ENCODE results near the gene BIK.
"Not testable (repeated sequence)": the region's sequence is repeated elsewhere in the genome, so short reads cannot be mapped to it uniquely, and the experiment has no call there.

The BIK gene

DNA sequence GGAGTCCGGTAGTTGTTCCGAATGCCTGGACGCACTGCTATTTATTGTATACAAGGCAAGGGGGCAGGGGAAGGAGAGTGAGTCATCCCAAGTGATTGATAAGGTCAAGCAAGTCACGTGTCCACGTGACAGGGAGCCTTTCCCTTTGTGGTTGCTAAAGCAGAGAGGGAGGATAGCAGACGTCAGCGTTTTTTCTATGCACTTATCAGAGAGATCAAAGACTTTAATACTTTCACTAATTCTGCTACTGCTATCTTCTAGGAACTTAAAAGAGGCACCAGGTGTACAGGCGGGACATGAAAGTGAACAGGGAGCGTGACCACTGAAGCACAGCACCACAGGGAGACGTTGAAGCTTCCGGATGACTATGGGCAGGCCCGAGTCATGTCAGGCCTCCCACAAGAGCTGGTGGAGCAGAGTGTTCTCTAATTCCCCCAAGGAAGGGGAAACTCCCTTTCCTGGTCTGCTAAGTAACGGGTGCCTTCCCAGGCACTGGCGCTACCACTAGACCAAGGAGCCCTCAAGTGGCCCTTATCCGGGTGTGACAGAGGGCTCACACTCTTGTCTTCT, 6.4 kb upstream of the BIK start:
- DNase-seq, result not testable (repeated sequence)

DNA sequence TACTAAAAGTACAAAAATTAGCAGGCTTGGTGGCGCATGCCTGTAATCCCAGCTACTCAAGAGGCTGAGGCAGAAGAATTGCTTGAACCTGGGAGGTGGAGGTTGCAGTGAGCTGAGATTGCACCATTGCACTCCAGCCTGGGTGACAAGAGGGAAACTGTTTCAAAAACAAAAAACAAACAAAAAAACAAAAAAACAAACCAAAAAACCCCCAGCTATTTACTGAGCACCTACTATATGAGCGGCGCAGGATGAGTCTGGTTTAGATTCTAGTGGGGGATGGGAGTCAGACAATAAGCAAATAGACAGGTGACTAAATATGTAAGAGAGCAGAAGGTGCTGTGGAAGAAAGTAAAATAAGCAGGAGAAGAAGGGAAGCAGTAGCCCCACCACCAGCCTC, 5.6 kb upstream of the BIK start:
- not testable (repeated sequence) for DNase-seq

DNA sequence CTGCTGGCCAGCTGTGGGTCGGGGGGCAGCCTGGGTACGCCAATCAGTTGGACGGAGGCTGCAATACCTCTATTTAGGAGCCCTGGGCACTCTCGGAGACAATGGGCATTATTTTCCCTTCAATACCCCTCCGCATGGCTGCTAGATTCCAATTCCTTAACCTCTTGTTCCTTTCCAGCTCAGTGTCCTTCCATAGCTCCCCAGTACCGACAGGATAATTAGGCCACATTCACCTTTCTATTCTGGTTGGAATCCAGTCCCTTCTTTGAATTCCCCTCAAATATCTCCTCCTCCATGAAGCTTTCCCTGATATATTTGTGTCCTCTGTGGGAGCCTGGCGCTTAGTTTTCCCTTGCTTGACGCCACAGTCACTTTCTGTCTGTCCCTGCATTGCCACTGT, 4.2 kb upstream of the BIK start:
- no peak for DNase-seq

DNA sequence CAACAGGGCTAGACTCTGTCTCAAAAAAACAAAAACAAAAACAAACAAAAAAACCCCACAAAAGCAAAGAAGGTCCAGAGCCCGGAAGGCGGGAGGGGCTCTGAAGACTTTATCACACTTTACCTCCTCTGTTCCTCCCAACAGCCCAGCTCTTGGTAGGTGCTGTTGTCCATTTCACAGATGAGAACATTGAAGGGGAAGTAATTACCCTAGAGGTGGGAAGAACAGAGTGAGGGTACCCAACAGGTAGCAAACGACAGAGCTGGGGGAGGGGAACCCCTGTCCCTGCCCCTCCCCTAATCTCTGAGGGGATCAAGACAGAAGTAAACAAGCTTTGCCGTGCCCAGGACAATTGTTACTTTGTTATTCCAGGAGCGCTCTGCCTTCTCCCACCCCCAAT, 1.0 kb upstream of the BIK start:
- DNase-seq, result no peak

DNA sequence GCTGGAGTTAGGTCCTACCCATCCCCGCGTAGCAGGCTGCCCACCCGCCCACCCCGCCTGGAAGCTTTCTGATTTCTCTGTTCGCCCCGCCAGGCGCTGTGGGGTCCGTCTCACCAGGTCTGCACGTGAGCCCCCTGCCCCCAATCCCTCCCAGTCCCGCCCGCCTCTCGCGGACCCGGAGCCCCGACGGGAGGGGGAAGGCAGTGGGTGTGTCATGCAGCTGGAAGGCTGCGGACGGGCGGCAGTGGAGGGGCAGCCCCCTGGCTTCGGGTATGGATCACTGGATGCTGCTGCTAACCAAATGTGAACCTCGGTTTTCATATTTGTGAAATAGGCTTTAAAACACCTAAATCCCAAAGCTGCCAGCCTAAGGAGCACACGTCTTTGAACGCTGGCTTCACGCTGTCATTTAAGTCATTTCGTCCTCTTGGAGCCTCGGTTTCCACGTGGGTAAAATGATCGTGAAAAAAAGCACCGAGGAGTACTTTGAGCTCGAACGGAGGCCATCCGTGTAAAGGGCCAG, 568 bp upstream of the BIK start:
- no peak for DNase-seq

DNA sequence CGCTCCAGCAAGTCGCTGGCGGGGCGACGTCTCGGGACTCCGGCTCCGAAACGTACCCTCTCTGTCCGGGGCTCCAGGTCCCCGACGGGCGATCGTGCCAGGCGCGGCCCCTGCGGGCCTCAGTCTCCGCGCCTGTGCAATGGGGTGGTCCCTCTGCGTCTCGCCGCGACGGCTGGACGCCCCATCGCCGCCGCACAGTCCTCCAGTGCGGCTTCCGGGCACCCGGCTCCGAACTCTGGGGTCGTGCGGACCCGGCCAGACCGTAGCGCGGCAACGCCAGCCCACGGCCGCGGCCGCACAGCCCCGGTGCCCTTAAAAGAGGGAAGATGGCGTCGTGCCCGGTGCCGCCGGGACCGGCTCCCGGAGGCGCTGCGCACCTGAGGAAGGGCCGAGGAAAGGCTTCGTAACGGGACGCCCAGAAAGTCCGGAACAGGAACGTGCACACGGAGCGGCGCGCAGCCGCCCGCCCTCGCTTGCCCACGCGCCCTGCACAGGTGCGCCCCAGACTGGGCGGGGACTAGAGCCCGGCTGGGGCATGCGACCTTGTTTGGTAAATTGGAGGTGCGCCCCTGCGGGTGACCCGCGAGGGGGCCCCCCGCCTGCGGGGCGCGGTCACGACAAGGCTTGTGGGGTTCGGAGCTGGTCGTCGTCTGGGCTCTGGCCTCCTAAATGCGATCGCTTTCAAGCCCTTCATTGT, 525 bp downstream of the BIK start:
- no peak for DNase-seq

DNA sequence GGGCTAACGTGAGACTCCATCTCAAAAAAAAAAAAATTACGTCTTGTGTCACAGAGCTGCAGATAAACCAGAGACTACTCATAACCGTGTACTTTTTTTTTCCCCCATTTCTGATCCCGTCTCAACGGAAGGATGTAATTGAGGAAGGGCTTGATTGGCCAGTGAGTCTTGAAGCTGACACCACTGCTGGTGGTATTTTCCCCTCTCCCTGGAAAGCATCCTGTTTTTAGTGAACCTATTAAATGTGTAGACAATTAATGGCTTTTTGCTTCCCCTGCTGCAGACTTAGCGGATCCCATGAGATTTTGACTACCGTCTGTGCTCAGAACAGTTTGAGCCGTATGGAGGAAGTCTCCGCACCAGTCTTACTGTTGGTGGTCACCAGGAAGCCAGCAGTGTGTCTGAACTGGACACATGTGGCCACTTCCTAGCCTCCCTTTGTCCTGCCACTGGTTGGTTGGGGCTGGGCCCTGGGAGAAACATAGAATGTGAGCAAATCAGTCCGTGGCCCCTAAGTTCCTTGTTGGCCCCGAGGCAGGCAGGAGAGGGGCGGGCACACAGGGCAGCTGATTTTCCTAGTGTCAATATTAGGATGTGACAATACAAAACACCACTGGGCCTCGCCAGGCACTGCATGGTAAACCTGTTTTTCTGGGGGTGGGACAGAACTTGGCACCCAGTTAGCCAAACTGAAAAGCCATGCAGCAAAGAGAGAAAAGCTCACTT, 3.1 kb downstream of the BIK start:
- DNase-seq, result no peak

DNA sequence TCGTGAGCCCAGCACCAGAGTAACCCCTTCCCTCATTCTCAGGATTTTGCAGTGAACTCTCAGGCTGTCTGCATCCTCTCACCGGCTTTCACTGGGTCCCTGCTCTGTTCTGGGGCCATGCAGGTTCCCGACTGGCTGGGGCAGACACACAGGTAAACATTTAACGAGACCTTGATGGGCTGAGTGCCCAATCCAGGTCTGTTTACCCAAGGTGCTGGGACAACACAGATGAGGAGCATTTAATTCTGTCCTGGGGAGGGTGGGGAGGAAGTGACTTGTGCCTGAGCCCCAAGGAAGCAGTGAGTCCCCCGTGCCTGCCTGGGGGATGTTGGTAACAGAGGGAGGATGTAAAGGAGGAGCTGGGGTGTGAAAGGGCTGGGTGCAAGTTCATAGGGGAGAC, 4.4 kb downstream of the BIK start:
- no peak for DNase-seq

DNA sequence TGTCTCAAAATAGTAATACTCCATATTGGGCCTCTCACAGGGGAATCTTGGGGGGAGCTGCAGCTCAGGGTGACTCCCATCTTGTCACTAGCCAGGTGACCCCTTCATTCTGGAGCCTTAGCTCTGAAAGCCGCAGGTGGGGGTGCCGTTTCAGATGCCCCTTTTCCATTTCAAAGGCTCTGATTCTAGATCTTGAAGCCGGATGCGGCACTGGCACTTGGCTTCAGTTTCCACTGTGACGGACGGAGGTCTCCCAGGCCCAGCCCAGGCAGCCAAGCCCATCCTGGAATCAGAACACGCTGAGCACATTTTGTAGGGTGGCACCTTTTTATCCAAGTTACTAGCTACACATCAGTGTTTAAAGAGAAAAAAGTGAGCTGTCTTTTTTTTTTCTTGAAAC, 6.4 kb downstream of the BIK start:
- no peak for DNase-seq

DNA sequence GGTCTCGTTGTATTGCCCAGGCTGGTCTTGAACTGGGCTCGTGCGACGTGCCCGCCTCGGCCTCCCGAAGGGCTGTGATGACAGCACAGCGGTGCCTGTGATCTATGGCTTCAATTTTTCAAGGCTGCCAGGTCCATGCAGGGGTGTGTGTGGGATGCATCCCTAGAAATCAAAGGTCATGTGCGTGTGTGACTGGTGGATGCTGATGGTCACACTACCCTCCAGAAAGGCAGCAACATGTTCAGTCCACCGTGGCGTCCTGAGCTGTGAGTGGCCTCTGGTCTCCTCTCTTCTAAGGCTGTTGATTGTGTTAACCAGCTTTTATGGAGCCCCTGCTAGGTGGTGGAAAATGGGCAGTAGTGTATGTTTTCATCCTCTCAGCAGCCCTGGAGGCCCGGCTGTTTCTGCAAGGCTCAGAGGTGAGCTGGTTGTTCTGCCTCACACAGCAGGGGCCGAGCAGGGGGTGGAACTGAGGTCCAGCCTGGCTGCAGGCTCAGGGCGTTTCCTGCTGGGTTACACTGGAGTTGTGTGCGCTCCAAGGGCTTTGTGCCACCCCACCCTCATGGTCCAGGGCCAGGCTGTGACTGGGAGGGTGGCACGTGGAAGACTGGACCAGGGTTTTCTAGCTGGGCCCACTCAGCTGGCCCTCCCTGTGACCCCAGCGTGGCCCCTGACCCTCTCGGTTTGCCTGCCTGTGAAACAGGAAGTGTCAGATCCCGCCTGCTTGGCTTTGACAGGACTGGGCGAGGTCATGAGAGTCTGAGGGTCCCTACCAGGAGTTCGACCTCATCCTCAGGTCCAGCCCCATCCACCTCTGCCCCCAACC, 7.7 kb downstream of the BIK start:
- DNase-seq, result no peak

DNA sequence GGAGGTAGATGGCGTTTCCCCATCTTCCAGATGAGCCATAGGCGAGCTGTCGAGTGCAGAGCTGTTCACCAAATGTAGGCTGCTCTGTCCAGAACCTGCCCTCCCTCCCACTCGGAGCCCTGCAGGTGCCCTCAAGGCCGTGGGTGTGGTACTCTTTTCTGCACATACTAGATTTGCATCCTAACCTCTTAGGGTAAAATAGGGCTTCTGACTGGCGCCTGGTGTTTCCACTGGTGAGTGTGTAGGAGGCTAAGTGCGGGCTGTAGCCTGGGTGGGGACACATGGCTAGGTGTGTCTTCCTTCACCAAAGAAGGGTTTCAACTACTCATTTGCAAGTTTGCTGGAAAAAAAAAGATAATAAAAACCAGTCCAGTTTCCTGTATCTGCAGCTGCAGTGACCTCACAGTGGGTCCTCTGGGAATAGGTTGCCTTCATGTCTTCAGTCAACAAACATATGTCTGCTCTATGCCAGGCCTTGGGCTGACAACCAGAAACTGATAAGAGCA, 8.5 kb downstream of the BIK start:
- DNase-seq, result no peak

DNA sequence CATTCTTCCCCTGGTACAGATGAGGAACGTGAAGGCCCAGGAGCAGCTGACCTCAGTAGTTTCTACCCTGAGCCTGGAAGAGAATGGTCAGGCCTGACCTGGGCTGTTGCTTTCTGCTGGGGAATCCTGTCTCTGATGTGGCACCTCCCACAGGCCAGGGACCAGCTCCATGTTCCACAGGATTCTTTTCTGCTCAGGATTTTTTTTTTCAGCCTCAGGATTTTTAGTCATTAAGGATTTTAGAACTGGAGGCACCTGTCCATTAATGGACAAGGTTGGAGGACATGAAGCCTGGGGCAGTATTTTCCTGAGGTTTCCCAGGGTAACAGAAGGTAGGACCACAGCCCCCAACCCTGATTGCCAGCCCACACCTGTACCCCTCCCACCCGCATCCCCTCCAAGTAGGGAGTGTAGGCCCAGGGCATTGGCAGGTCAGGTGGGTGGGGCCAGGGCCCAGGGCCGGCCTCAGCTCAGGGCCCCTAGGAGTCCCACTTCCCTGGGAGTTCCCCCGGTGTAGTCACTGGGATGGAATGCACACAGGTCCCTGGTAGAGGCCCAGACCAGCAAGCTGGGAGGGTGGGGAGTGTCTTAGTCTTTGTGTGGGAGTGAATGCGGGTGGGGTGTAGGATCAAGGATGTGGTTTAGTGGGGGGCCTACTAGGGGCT, 16.1 kb downstream of the BIK start:
- no peak for DNase-seq

DNA sequence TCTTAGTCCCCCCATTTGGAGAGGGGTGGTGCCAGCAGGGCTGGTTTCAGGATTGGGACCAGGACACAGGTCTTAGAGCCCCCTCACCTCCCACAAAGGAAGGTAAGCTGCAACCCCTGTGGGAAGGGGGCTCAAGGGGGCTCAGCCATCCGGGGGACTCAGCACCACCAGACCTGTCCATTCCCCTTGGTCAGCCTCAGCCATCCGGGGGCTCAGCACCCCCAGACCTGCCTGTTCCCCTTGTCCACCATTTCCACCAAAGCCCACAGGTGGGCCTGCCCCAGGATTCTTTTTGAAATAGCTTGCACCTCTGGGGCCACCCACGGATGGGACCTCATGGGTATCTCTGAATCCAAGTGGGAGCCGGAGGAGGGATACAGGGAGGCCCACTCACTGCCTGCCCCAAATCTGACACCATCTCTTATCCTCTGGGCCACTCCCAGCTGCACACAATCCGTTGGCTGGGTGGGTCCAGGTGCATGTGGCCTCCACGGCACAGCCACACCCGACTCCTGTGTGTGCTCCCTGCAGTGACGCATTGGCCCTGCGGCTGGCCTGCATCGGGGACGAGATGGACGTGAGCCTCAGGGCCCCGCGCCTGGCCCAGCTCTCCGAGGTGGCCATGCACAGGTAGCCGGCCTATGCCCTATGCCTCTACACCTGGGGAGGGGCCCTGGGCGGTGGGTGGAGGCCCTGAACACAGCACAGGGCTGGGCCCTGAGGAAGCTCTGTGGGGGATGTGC, 16.8 kb downstream of the BIK start:
- DNase-seq, result no peak

DNA sequence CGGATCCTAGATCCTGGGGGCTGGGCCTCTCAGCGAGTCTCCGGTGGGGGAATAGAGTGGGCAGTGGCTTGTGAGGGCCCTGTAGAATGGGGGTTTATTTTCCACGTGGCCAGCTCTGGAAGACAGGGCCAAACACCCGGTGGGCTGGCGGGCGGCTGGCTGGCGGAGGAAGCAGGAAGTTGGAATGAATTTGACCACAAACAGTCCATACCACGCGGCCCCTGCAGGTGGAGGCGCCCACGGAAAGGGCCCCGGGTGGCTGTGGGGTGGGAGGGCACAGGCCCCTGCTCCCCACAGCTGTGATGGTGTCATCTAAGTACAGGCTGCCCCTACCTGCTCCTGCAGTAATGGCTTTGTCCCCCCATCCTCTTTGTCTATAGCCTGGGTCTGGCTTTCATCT, 17.6 kb downstream of the BIK start:
- DNase-seq, result no peak

DNA sequence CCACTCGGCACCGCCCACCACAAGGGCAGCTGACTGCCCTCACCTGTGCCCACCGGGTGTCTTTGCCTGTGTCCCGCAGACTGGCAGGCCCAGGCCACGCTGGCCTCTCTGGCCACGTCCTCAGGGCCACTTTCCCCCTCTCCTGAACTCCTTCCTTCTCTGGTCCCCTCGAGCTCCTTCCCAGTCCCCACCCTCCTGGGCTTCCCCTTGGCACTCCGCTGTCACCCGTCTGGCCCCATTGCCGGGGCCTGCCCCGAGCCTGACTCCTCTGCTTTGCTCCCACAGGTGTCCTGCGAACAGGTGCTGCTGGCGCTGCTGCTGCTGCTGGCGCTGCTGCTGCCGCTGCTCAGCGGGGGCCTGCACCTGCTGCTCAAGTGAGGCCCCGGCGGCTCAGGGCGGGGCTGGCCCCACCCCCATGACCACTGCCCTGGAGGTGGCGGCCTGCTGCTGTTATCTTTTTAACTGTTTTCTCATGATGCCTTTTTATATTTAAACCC, 18.4 kb downstream of the BIK start:
- no peak for DNase-seq

DNA sequence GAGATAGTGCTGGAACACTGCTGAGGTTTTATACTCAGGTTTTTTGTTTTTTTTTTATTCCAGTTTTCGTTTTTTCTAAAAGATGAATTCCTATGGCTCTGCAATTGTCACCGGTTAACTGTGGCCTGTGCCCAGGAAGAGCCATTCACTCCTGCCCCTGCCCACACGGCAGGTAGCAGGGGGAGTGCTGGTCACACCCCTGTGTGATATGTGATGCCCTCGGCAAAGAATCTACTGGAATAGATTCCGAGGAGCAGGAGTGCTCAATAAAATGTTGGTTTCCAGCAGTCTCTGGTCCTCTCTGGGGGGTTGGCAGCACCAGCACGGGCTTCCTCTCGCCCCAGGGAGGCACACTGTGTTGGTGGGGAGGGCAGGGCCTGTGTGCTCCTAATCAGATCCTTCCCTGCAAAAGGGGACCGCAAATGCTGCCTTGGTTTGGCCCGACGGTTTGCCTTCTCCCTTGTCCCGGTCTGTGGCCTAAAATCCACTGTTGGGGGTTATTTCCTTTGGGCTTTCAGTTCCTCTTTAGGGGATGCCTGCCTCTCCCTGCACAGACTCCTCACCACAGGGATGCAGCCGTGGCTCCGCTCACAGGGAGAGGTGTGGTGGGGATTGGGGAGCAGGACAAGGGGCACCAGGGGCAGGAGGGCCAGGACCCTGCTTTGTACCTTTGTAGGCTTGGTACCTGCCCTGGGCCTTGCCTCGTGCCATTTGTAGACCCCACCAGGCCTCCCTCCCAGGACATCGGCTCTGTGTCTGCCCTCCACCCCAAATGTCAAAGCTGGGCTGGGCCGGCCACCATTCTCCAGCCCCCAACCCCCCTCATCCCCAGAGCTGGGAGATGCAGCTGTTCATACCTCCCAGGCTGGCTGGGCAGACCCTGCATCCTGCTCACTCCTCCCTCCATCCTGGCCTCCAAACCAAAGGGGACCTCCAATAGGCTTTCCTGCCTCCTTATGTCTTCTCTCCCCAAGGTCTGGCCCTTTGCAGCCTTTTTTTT, 19.2 kb downstream of the BIK start:
- DNase-seq, result no peak

DNA sequence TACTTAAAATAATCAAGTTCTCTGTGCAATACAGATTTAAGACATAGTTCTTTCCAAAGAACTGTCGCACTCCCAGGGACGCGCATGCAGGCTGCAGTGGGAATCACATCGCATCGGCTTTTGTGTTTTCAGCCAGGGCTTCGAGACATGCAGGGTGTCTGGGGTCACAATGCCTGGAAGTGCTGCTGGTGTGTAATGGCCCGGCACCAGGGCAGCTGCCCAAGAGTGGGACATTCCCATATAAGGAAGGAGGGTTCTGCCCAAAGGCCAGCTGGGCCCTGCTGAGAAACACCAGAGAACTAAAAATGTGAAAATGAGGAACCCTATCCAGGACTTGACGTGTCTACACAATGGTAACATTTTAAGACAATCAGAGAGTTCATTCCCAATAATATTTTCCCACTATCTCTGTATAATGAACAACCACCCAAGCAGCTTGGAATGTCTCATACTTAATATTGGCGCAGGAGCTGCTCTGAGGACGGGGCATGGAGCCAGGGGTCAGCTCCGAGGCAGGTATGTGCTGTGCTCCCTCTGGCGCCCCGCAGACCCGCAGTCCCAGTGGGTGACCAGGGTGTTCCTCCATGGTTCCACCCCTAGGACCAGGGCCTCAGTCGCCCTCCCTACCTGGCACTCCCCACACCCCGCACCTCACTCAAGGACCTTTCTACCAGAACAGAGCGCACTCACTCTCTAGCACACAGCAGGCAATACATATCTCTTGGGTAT, 21.4 kb downstream of the BIK start:
- DNase-seq, result no peak

DNA sequence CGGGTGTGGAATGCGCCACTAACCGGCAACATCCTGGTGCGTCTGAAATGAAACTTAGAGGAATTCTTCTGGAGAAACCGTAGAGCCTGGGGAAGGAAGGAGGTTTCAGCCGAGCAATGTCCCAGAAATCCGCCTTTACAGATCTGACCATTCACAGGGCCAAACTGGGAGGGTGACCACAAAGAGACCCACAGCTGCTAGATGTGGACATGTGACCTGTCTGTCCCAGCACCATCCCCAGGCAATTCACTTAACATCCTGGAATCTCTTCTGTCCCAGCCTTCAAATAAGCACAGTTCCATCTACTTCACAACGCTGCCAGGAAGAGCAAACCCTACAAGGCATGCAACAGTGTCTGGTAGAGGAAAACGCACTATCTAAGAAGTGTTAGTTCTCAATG, 22.9 kb downstream of the BIK start:
- no peak for DNase-seq

Measured in anterior cingulate cortex (tissue), 58 donors.